Measurements from ENCODE around the gene ATG4B. TPM values are rescaled to one million over a fixed set of nuclear protein-coding genes. Genes with fewer than 3 reads are reported as not detected.

ATG4B gene
- total RNA-seq, 4 donors from 2014 or later, result 61.8 to 146 (median 87.2) TPM

- H3K36me3 ChIP-seq, result peaks cover 0 to 93% (median 25%) of the 10 kb centered on the region in 3 donors
- WGBS, 2 donors, result 81 to 82% methylated on average over 26 to 27 of the region's 31 CpGs
- no peak for DNase-seq (ENCODE audit: low spot score in 2 of 2)
- no peaks in the 10 kb centered on the region for H3K4me1 ChIP-seq
- no peaks in the 10 kb centered on the region for H3K27me3 ChIP-seq
- TF ChIP-seq POLR2A (IDR thresholded peaks at IDR 0.05) (no peak), CTCF (IDR thresholded peaks at IDR 0.05) (no peak), EP300 (IDR thresholded peaks at IDR 0.05) (no peak)
- H3K4me3 ChIP-seq, result no peak overlapping the region
- H3K9me3 ChIP-seq, result no peaks in the 10 kb centered on the region
- H3K27ac ChIP-seq, result no peak overlapping the region
Observed at GRCh38 chr2:241670333-241671110, 33.0 kb downstream of the ATG4B start.

DNA sequence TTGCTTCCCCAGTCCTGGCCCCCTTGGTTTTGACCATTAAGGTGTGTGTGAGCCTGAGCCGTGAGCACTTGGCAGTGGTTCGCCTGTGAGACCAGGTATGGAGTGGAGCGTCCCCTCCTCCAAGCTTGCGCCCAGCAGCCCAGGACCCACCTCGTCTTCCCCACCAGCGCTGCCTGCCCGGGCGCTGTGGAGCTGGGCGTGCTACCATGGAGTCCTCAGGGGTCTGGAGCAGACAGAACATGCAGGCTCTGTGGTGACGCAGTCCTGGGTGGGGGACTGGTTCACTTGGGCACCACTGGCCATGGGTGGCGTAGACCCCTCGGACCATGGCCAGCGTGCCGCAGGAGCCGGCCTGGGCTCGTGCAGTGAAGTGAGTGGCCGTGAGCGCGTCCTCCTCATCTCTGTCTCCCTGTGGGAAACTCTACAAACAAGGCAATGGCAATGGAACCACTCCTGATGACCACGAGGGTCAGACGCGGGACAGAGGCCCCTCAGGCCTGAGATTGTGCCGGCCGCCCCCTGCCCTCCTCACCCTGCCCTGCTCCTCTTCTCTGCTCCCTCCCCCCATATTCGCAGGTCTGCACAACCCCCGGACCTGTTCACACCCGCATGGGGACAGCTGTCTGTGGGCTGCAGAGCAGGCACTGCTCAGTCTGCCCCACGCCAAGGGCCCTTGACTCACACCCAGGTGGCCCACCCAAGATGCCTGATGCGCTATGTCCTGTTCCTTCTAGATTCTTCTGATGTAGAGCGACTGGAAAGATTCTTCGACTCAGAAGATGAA is 34.2 kb downstream of the ATG4B start:
- WGBS, 2 donors, result 88 to 92% methylated on average over 28 to 31 of the region's 31 CpGs
- peaks cover 0 to 100% (median 20%) of the 10 kb centered on the region in 3 donors for H3K36me3 ChIP-seq
- no peaks in the 10 kb centered on the region for H3K4me1 ChIP-seq
- no peak overlapping the region for H3K27ac ChIP-seq
- DNase-seq (ENCODE audit: low spot score in 2 of 2), result no peak
- H3K9me3 ChIP-seq, result no peaks in the 10 kb centered on the region
- TF ChIP-seq EP300 (IDR thresholded peaks at IDR 0.05) (no peak), POLR2A (IDR thresholded peaks at IDR 0.05) (no peak), CTCF (IDR thresholded peaks at IDR 0.05) (no peak)
- no peaks in the 10 kb centered on the region for H3K27me3 ChIP-seq
- H3K4me3 ChIP-seq, result no peak overlapping the region

GRCh38 chr2:241672243-241673188 is 35.0 kb downstream of the ATG4B start:
- no peaks in the 10 kb centered on the region for H3K4me1 ChIP-seq
- 91 to 94% methylated on average over 34 to 42 of the region's 42 CpGs for WGBS, 2 donors
- no peak for TF ChIP-seq CTCF (IDR thresholded peaks at IDR 0.05)
- no peak for TF ChIP-seq POLR2A (IDR thresholded peaks at IDR 0.05)
- no peak for TF ChIP-seq EP300 (IDR thresholded peaks at IDR 0.05)
- peaks cover 0 to 100% (median 13%) of the 10 kb centered on the region in 3 donors for H3K36me3 ChIP-seq
- no peaks in the 10 kb centered on the region for H3K9me3 ChIP-seq
- H3K4me3 ChIP-seq, result no peak overlapping the region
- H3K27me3 ChIP-seq, result no peaks in the 10 kb centered on the region
- H3K27ac ChIP-seq, result no peak overlapping the region
- no peak for DNase-seq (ENCODE audit: low spot score in 2 of 2)

GRCh38 chr2:241673189-241673663 is 35.7 kb downstream of the ATG4B start:
- Histone ChIP-seq H3K9me3 (no peaks in the 10 kb centered on the region), H3K27ac (no peak overlapping the region), H3K4me1 (no peaks in the 10 kb centered on the region), H3K4me3 (no peak overlapping the region), H3K27me3 (no peaks in the 10 kb centered on the region), H3K36me3 (peaks cover 0 to 100% (median 6%) of the 10 kb centered on the region in 3 donors)
- 84 to 88% methylated on average over 17 to 18 of the region's 18 CpGs for WGBS, 2 donors
- DNase-seq (ENCODE audit: low spot score in 2 of 2), result no peak
- TF ChIP-seq EP300 (IDR thresholded peaks at IDR 0.05) (no peak), POLR2A (IDR thresholded peaks at IDR 0.05) (no peak), CTCF (IDR thresholded peaks at IDR 0.05) (no peak)
